DOHH2 (cell line): ENCODE data around the gene B3GNT3.

Experiments used
- H3F3A ChIP-seq: fragments of 200-600 bp; sonication (generic), shearing (Covaris generic); 2 replicates; pipeline ENCODE4 v1.6.0; 2016; ENCODE audit warnings: antibody characterized with exemption, mild to moderate bottlenecking; ENCODE audit not compliant: control insufficient read depth, insufficient read depth
- H3K27ac ChIP-seq: fragments of 200-600 bp; sonication (generic); 2 replicates; pipeline ENCODE4 v1.5.1; 2014; ENCODE audit warnings: low read depth, mild to moderate bottlenecking, low read length, moderate library complexity
- H3K27me3 ChIP-seq: fragments of 200-600 bp; sonication (generic); 2 replicates; pipeline ENCODE4 v1.6.1; 2014; ENCODE audit warnings: mild to moderate bottlenecking, low read length, mixed read lengths; ENCODE audit not compliant: control insufficient read depth
- H3K36me3 ChIP-seq: fragments of 200-600 bp; sonication (generic); 2 replicates; pipeline ENCODE4 v1.6.1; 2014; ENCODE audit warnings: mild to moderate bottlenecking, low read length, moderate library complexity, mixed read lengths; ENCODE audit not compliant: control insufficient read depth
- H3K4me1 ChIP-seq: fragments of 200-600 bp; sonication (generic); 2 replicates; pipeline ENCODE4 v1.6.1; 2014; ENCODE audit warnings: mild to moderate bottlenecking, low read length, mixed read lengths; ENCODE audit not compliant: control insufficient read depth
- H3K4me2 ChIP-seq: fragments of 200-600 bp; sonication (generic); 2 replicates; pipeline ENCODE4 v1.6.0; 2014; ENCODE audit warnings: mild to moderate bottlenecking, low read length, moderate library complexity
- H3K4me3 ChIP-seq: fragments of 200-600 bp; sonication (generic); 2 replicates; pipeline ENCODE4 v1.5.1; 2014; ENCODE audit warnings: mild to moderate bottlenecking, low read length, mixed read lengths
- H3K79me2 ChIP-seq: fragments of 200-600 bp; sonication (generic); 2 replicates; pipeline ENCODE4 v1.6.1; 2014; ENCODE audit warnings: mild to moderate bottlenecking, low read length, mixed read lengths; ENCODE audit not compliant: control insufficient read depth
- H3K9me2 ChIP-seq: fragments of 200-600 bp; sonication (generic); replicated peaks from 2 replicates; pipeline ENCODE4 v1.6.1; 2014; ENCODE audit warnings: mild to moderate bottlenecking, low read length, mixed read lengths; ENCODE audit not compliant: control insufficient read depth
- H3K9me3 ChIP-seq: fragments of 200-600 bp; sonication (generic); 2 replicates; pipeline ENCODE4 v1.6.1; 2014; ENCODE audit warnings: antibody characterized with exemption, low read length, mixed read lengths; ENCODE audit not compliant: control insufficient read depth, insufficient read depth
- H4K20me1 ChIP-seq: fragments of 200-600 bp; sonication (generic); 2 replicates; pipeline ENCODE4 v1.6.0; 2014; ENCODE audit warnings: low read depth, mild to moderate bottlenecking, antibody characterized with exemption, low read length, moderate library complexity; ENCODE audit not compliant: control insufficient read depth, insufficient read depth
- EZH2phosphoT487 ChIP-seq: fragments of 200-600 bp; sonication (generic); IDR thresholded peaks from 2 replicates; pipeline ENCODE4 v1.6.1; 2017; ENCODE audit warnings: borderline replicate concordance, mild to moderate bottlenecking, antibody characterized with exemption, low read length, moderate library complexity, mixed read lengths
- TF ChIP-seq, protein P1 (sequence below): fragments of 200-600 bp; sonication (generic); IDR thresholded peaks from one replicate; pipeline ENCODE4 v1.5.1; 2014; ENCODE audit warnings: antibody characterized with exemption, mild to moderate bottlenecking, low read depth, low read length; ENCODE audit not compliant: poor library complexity, severe bottlenecking

Gene B3GNT3

DNA sequence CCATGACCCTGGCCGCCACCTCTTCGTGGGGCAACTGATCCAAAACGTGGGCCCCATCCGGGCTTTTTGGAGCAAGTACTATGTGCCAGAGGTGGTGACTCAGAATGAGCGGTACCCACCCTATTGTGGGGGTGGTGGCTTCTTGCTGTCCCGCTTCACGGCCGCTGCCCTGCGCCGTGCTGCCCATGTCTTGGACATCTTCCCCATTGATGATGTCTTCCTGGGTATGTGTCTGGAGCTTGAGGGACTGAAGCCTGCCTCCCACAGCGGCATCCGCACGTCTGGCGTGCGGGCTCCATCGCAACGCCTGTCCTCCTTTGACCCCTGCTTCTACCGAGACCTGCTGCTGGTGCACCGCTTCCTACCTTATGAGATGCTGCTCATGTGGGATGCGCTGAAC lies 16.7 kb downstream of the B3GNT3 start:
- H3K79me2 ChIP-seq = no peaks in the 10 kb centered on the region
- H3K27ac ChIP-seq = no peak overlapping the region
- H3K4me1 ChIP-seq = no peaks in the 10 kb centered on the region
- H4K20me1 ChIP-seq = no peaks in the 10 kb centered on the region
- H3K4me2 ChIP-seq = no peak overlapping the region
- no peaks in the 10 kb centered on the region for H3K9me3 ChIP-seq
- no peak for TF ChIP-seq EZH2phosphoT487
- TF ChIP-seq, protein P1, sequence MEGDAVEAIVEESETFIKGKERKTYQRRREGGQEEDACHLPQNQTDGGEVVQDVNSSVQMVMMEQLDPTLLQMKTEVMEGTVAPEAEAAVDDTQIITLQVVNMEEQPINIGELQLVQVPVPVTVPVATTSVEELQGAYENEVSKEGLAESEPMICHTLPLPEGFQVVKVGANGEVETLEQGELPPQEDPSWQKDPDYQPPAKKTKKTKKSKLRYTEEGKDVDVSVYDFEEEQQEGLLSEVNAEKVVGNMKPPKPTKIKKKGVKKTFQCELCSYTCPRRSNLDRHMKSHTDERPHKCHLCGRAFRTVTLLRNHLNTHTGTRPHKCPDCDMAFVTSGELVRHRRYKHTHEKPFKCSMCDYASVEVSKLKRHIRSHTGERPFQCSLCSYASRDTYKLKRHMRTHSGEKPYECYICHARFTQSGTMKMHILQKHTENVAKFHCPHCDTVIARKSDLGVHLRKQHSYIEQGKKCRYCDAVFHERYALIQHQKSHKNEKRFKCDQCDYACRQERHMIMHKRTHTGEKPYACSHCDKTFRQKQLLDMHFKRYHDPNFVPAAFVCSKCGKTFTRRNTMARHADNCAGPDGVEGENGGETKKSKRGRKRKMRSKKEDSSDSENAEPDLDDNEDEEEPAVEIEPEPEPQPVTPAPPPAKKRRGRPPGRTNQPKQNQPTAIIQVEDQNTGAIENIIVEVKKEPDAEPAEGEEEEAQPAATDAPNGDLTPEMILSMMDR = no peak
- no peak overlapping the region for H3K4me3 ChIP-seq
- H3K27me3 ChIP-seq = peaks cover 13% of the 10 kb centered on the region
- H3F3A ChIP-seq = no peaks in the 10 kb centered on the region
- H3K9me2 ChIP-seq = no peaks in the 10 kb centered on the region
- H3K36me3 ChIP-seq = no peaks in the 10 kb centered on the region

DNA sequence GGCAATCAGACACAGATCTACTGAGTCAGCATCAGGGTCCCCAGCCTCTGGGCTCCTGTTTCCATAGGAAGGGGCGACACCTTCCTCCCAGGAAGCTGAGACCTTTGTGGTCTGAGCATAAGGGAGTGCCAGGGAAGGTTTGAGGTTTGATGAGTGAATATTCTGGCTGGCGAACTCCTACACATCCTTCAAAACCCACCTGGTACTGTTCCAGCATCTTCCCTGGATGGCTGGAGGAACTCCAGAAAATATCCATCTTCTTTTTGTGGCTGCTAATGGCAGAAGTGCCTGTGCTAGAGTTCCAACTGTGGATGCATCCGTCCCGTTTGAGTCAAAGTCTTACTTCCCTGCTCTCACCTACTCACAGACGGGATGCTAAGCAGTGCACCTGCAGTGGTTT lies 17.2 kb downstream of the B3GNT3 start:
- Histone ChIP-seq H3F3A (no peaks in the 10 kb centered on the region), H3K27ac (no peak overlapping the region), H3K79me2 (no peaks in the 10 kb centered on the region), H3K27me3 (peaks cover 13% of the 10 kb centered on the region), H3K4me1 (no peaks in the 10 kb centered on the region), H3K4me2 (no peak overlapping the region), H3K4me3 (no peak overlapping the region), H3K36me3 (no peaks in the 10 kb centered on the region), H3K9me3 (no peaks in the 10 kb centered on the region), H4K20me1 (no peaks in the 10 kb centered on the region), H3K9me2 (no peaks in the 10 kb centered on the region)
- TF ChIP-seq, protein P1 = no peak
- no peak for TF ChIP-seq EZH2phosphoT487

DNA sequence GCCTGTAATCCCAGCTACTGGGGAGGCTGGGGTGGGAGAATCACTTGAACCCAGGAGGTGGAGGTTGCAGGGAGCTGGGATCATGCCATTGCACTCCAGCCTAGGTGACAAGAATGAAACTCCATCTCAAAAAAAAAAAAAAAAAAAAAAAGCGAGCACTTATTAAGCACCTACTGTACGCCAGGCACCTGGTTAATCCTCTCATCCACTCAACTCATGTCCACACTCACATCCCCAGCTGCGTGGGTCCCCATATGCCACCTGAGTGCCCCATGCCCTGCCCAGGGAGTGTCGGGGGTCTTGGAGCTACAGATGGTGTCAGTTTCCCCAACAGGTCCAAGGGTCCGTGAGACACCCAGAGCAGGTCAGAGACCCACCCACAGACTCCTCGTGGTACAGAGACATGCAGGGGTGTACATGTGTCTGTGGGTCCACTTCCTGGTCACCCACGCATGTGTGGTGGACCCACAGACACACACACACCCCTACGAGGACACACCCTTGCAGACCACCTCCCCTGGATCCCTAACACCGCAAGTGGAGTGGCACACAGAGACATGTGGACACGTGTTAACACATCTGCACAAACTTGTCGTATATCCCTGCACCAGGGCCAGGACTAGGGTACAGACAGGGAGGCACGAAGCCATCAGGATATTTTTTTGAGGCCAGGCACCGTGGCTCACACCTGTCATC lies 22.9 kb downstream of the B3GNT3 start:
- H3K9me3 ChIP-seq = no peaks in the 10 kb centered on the region
- H3K27ac ChIP-seq = no peak overlapping the region
- no peaks in the 10 kb centered on the region for H3K27me3 ChIP-seq
- no peaks in the 10 kb centered on the region for H3F3A ChIP-seq
- no peak for TF ChIP-seq EZH2phosphoT487
- TF ChIP-seq, protein P1 = no peak
- no peaks in the 10 kb centered on the region for H3K36me3 ChIP-seq
- no peaks in the 10 kb centered on the region for H3K79me2 ChIP-seq
- H3K9me2 ChIP-seq = no peaks in the 10 kb centered on the region
- no peaks in the 10 kb centered on the region for H4K20me1 ChIP-seq
- H3K4me3 ChIP-seq = no peak overlapping the region
- no peaks in the 10 kb centered on the region for H3K4me1 ChIP-seq
- H3K4me2 ChIP-seq = no peak overlapping the region

DNA sequence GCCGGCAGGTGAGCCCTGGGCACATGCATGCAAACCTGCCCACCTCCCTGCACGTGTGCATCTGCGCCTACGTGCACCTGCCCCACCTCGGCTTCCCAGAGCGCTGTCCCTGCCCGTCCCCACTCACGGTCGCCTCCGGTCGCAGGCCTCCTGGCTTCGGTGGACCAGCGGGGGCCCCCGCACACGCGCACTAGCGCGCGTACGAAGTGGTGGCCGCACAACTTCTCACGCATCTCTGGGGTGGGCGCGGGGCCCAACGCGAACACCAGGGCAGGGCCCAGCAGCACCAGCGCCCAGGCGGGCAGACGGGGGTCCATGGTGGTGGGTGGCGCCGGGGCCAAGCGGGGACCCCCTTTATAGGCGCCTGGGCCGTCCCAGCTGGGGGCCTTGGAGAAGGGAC lies 26.3 kb downstream of the B3GNT3 start, which contains the start of gene INSL3:
Gene INSL3 (minus strand): TSS at position 330 of the 400 bp plus-strand sequence. CDS start 13 bp downstream, at position 317.
- Histone ChIP-seq H3K36me3 (no peaks in the 10 kb centered on the region), H3K9me2 (no peaks in the 10 kb centered on the region), H3K27me3 (no peaks in the 10 kb centered on the region), H3K4me1 (no peaks in the 10 kb centered on the region), H3K4me3 (no peak within 1 kb of the TSS), H3K4me2 (no peak within 1 kb of the TSS), H3K79me2 (no peaks in the 10 kb centered on the region), H4K20me1 (no peaks in the 10 kb centered on the region), H3F3A (no peaks in the 10 kb centered on the region), H3K9me3 (no peaks in the 10 kb centered on the region), H3K27ac (no peak within 1 kb of the TSS)
- TF ChIP-seq, protein P1 = no peak
- TF ChIP-seq EZH2phosphoT487 = no peak
